H9 (cell line): Measurements from ENCODE around the gene AGXT. TPM values are rescaled to one million over a fixed set of nuclear protein-coding genes. Genes with fewer than 3 reads are reported as not detected.

ENCODE experiments used
- DNase-seq: peaks from one replicate; pipeline ENCODE4 v3.0.0-alpha.2; 2017
- H2AFZ ChIP-seq: one replicate; pipeline ENCODE4 v1.6.1; 2013; ENCODE audit warnings: mild to moderate bottlenecking, low read length, control low read depth, moderate library complexity
- H2AK5ac ChIP-seq: 2 replicates; pipeline ENCODE4 v1.6.1; 2013; ENCODE audit warnings: low read length, control low read depth, mixed read lengths; ENCODE audit not compliant: insufficient read length
- H2BK120ac ChIP-seq: one replicate; pipeline ENCODE4 v1.6.1; 2013; ENCODE audit warnings: low read depth, mild to moderate bottlenecking, low read length, control low read depth, inconsistent platforms; ENCODE audit not compliant: poor library complexity, severe bottlenecking
- H2BK12ac ChIP-seq: 2 replicates; pipeline ENCODE4 v1.6.1; 2013; ENCODE audit warnings: low read length, control low read depth, mixed read lengths, low read depth; ENCODE audit not compliant: insufficient read length
- H2BK15ac ChIP-seq: 2 replicates; pipeline ENCODE4 v1.6.1; 2013; ENCODE audit warnings: low read depth, low read length, control low read depth
- H2BK20ac ChIP-seq: one replicate; pipeline ENCODE4 v1.6.1; 2013; ENCODE audit warnings: low read depth, mild to moderate bottlenecking, low read length, control low read depth, inconsistent platforms; ENCODE audit not compliant: poor library complexity, severe bottlenecking
- H2BK5ac ChIP-seq: 2 replicates; pipeline ENCODE4 v1.6.1; 2013; ENCODE audit warnings: low read length, control low read depth, mixed read lengths; ENCODE audit not compliant: insufficient read length
- H3K14ac ChIP-seq: 2 replicates; pipeline ENCODE4 v1.6.1; 2013; ENCODE audit warnings: low read length, control low read depth; ENCODE audit not compliant: insufficient read depth
- H3K18ac ChIP-seq: 2 replicates; pipeline ENCODE4 v1.6.1; 2013; ENCODE audit warnings: low read depth, mild to moderate bottlenecking, mixed read lengths, low read length, control low read depth; ENCODE audit not compliant: insufficient read length
- H3K23ac ChIP-seq: 2 replicates; pipeline ENCODE4 v1.6.1; 2013; ENCODE audit warnings: low read length, control low read depth, mixed read lengths, low read depth; ENCODE audit not compliant: insufficient read length
- H3K23me2 ChIP-seq: 2 replicates; pipeline ENCODE4 v1.6.1; 2013; ENCODE audit warnings: low read depth, mild to moderate bottlenecking, mixed read lengths, low read length, control low read depth; ENCODE audit not compliant: insufficient read length, poor library complexity, severe bottlenecking
- H3K27ac ChIP-seq: 2 replicates; pipeline ENCODE4 v1.5.1; 2013; ENCODE audit warnings: low read length, control low read depth, mixed read lengths, low read depth; ENCODE audit not compliant: insufficient read length
- H3K27me3 ChIP-seq: 2 replicates; pipeline ENCODE4 v1.6.1; 2013; ENCODE audit warnings: low read length, control low read depth, inconsistent platforms; ENCODE audit not compliant: insufficient read depth
- H3K4ac ChIP-seq: 2 replicates; pipeline ENCODE4 v1.6.1; 2013; ENCODE audit warnings: low read depth, mild to moderate bottlenecking, control low read depth, inconsistent platforms, low read length, moderate library complexity
- H3K4me1 ChIP-seq: 2 replicates; pipeline ENCODE4 v1.6.1; 2013; ENCODE audit warnings: low read length, control low read depth, inconsistent platforms; ENCODE audit not compliant: insufficient read depth
- H3K4me2 ChIP-seq: 2 replicates; pipeline ENCODE4 v1.6.1; 2013; ENCODE audit warnings: low read length, control low read depth, mixed read lengths; ENCODE audit not compliant: insufficient read length, insufficient read depth
- H3K56ac ChIP-seq: 2 replicates; pipeline ENCODE4 v1.6.1; 2013; ENCODE audit warnings: low read depth, mild to moderate bottlenecking, mixed read lengths, low read length, control low read depth; ENCODE audit not compliant: insufficient read length
- H3K79me1 ChIP-seq: 2 replicates; pipeline ENCODE4 v1.6.1; 2013; ENCODE audit warnings: low read depth, mild to moderate bottlenecking, moderate library complexity, low read length, control low read depth, inconsistent platforms; ENCODE audit not compliant: insufficient read depth, poor library complexity, severe bottlenecking
- H3K79me2 ChIP-seq: 2 replicates; pipeline ENCODE4 v1.6.1; 2013; ENCODE audit warnings: low read length, control low read depth, inconsistent platforms; ENCODE audit not compliant: insufficient read depth
- H3K9ac ChIP-seq: 2 replicates; pipeline ENCODE4 v1.6.1; 2013; ENCODE audit warnings: low read length, control low read depth, mixed read lengths; ENCODE audit not compliant: insufficient read length; ENCODE audit errors: extremely low read depth
- H3K9me3 ChIP-seq: one replicate; pipeline ENCODE4 v1.6.1; 2013; ENCODE audit warnings: low read depth, low read length, inconsistent platforms; ENCODE audit not compliant: control insufficient read depth
- H3T11ph ChIP-seq: one replicate; pipeline ENCODE4 v1.6.1; 2013; ENCODE audit warnings: mild to moderate bottlenecking, low read length, control low read depth, inconsistent platforms
- H4K20me1 ChIP-seq: one replicate; pipeline ENCODE4 v1.6.1; 2013; ENCODE audit not compliant: control insufficient read depth, insufficient read length, insufficient read depth
- H4K5ac ChIP-seq: 2 replicates; pipeline ENCODE4 v1.6.1; 2013; ENCODE audit warnings: low read depth, mild to moderate bottlenecking, mixed read lengths, low read length, control low read depth; ENCODE audit not compliant: insufficient read length
- H4K8ac ChIP-seq: replicated peaks from 2 replicates; pipeline ENCODE4 v1.6.1; 2013; ENCODE audit warnings: low read length, control low read depth, mixed read lengths, low read depth; ENCODE audit not compliant: insufficient read length
- H4K91ac ChIP-seq: 2 replicates; pipeline ENCODE4 v1.6.1; 2013; ENCODE audit warnings: low read depth, mild to moderate bottlenecking, moderate library complexity, mixed read lengths, low read length, control low read depth; ENCODE audit not compliant: insufficient read length
- H3K27ac Mint-ChIP-seq, 3 experiments: 2 replicates in 2 of 3; 3 replicates in 1 of 3; pipeline ENCODE4 v1.8.0; 2020 to 2021; ENCODE audit warnings: mixed read lengths in 3 of 3, mild to moderate bottlenecking in 1 of 3, moderate library complexity in 1 of 3
- H3K27me3 Mint-ChIP-seq: 2 replicates; pipeline ENCODE4 v1.8.0; 2021; ENCODE audit warnings: low read depth, mild to moderate bottlenecking, moderate library complexity, mixed read lengths
- H3K36me3 Mint-ChIP-seq, 3 experiments: 2 replicates in 2 of 3; 3 replicates in 1 of 3; pipeline ENCODE4 v1.8.0; 2020 to 2021; ENCODE audit warnings: low read depth in 3 of 3, mixed read lengths in 3 of 3; ENCODE audit not compliant: insufficient read depth in 1 of 3
- H3K4me1 Mint-ChIP-seq, 2 experiments: 2 replicates each; pipeline ENCODE4 v1.8.0; 2020; ENCODE audit warnings: mixed read lengths in 2 of 2
- H3K4me3 Mint-ChIP-seq, 2 experiments: 2 replicates in 1 of 2; 3 replicates in 1 of 2; pipeline ENCODE4 v1.8.0; 2020 to 2021; ENCODE audit warnings: mild to moderate bottlenecking in 2 of 2, mixed read lengths in 2 of 2, moderate library complexity in 1 of 2
- H3K9me3 Mint-ChIP-seq, 2 experiments: 2 replicates in 1 of 2; 3 replicates in 1 of 2; pipeline ENCODE4 v1.8.0; 2020; ENCODE audit warnings: mild to moderate bottlenecking in 2 of 2, mixed read lengths in 2 of 2, moderate library complexity in 1 of 2
- WGBS: extraction: QIAGEN DNeasy Blood & Tissue Kit; methylation state at CpG from one replicate; pipeline ENCODE4 v1.1.7; 2013; ENCODE audit warnings: missing lambda C conversion rate, low lambda C conversion rate, mixed read lengths; ENCODE audit not compliant: insufficient read length; ENCODE audit errors: extremely low coverage; 5-methylcytosine and 5-hydroxymethylcytosine counted together
- total RNA-seq: library from RNA; stranded (reverse); gene quantifications from 2 replicates; pipeline ENCODE4 v1.2.1, GENCODE V29; 2021
- TF ChIP-seq, protein P1 (sequence below): fragments of 200-600 bp; sonication (generic); conservative IDR thresholded peaks from 3 replicates; pipeline ENCODE4 v1.8.0; 2021; ENCODE audit warnings: antibody characterized with exemption, mild to moderate bottlenecking

AGXT gene
- total RNA-seq, 1 experiment from 2014 or later: not detected

DNA sequence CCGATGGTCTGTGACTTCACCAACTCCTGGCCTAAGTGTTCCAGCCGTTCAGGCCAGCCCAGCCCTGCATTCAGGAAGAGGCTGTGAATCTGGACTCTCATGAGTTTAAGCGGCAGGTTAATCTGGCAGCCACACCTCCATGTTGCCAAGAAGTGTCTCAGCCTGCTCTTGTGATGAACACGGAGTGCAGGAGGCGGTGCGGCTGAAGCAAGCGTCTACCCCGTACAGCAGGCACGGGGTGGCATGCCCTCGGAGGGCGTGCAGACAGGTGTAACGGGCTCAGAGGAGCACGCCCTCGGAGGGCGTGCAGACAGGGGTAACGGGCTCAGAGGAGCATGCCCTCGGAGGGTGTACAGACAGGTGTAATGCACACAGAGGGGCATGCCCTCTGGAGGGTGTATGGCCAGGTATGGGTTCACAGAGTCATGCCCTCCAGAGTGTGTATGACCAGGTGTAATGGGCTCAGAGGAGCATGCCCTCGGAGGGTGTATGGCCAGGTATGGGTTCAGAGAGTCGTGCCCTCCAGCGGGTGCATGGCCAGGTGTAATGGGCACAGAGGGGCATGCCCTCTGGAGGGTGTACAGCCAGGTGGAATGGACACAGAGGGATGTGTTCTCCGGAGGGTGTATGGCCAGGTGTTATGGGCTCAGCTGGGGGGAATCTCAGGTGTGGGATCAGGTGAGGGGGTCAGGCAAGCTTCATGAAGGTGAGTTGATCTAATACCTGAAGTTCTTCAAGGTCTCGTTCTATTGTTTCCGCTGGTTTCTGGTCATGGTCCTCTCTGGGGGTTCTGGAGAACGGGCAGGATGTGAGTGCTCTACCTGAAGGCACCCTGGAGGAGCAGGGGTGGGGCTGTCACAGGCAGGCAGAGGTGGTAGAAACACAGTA is 60.1 kb downstream of the AGXT start:
- Histone ChIP-seq H3K79me2 (no peaks in the 10 kb centered on the region), H3K79me1 (no peaks in the 10 kb centered on the region), H2BK12ac (no peak overlapping the region), H3K4me1 (no peaks in the 10 kb centered on the region), H4K5ac (no peak overlapping the region), H3K9ac (no peak overlapping the region), H2AK5ac (no peak overlapping the region), H4K8ac (no peak overlapping the region), H3K9me3 (no peaks in the 10 kb centered on the region), H2BK120ac (no peak overlapping the region), H3K56ac (no peak overlapping the region), H3K27ac (no peak overlapping the region), H2AFZ (no peak overlapping the region), H3K4me2 (no peak overlapping the region), H3K27me3 (no peaks in the 10 kb centered on the region), H3K4ac (no peak overlapping the region), H2BK5ac (no peak overlapping the region), H4K91ac (peak overlapping the region; percentile 72), H4K20me1 (no peaks in the 10 kb centered on the region), H3K18ac (no peak overlapping the region), H3K23me2 (no peaks in the 10 kb centered on the region), H3T11ph (no peak overlapping the region), H2BK20ac (no peak overlapping the region), H3K14ac (peak overlapping the region; percentile 44; the same call in 1 of the 2 replicates), H2BK15ac (no peak overlapping the region), H3K23ac (no peak overlapping the region)
- Mint-ChIP-seq H3K27ac (peak overlapping the region in 1 of 3 experiments; percentile 80; a peak in 2 of 7 replicates), H3K4me1 (no peaks in the 10 kb centered on the region), H3K36me3 (no peaks in the 10 kb centered on the region), H3K27me3 (no peaks in the 10 kb centered on the region; the same call in 1 of the 2 replicates), H3K4me3 (no peak overlapping the region), H3K9me3 (no peaks in the 10 kb centered on the region)
- DNase-seq: peak; percentile 18
- no CpG with 5 or more reads among the region's 24 CpGs for WGBS
- TF ChIP-seq, protein P1, sequence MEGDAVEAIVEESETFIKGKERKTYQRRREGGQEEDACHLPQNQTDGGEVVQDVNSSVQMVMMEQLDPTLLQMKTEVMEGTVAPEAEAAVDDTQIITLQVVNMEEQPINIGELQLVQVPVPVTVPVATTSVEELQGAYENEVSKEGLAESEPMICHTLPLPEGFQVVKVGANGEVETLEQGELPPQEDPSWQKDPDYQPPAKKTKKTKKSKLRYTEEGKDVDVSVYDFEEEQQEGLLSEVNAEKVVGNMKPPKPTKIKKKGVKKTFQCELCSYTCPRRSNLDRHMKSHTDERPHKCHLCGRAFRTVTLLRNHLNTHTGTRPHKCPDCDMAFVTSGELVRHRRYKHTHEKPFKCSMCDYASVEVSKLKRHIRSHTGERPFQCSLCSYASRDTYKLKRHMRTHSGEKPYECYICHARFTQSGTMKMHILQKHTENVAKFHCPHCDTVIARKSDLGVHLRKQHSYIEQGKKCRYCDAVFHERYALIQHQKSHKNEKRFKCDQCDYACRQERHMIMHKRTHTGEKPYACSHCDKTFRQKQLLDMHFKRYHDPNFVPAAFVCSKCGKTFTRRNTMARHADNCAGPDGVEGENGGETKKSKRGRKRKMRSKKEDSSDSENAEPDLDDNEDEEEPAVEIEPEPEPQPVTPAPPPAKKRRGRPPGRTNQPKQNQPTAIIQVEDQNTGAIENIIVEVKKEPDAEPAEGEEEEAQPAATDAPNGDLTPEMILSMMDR: no peak
